HUES6 (cell line): ENCODE measurements around the gene DLGAP5.
A peak's percentile ranks its signal among the peaks of the same experiment; 100 is the strongest.

Experiments
- H3K27ac ChIP-seq: 2 replicates; pipeline ENCODE4 v1.7.0; 2013; ENCODE audit warnings: low read depth, mild to moderate bottlenecking, low read length, inconsistent platforms
- H3K27me3 ChIP-seq: 2 replicates; pipeline ENCODE4 v1.6.1; 2013; ENCODE audit warnings: low read length; ENCODE audit not compliant: control insufficient read depth, insufficient read depth
- H3K36me3 ChIP-seq: 2 replicates; pipeline ENCODE4 v1.6.1; 2013; ENCODE audit warnings: low read length; ENCODE audit not compliant: control insufficient read depth, insufficient read depth
- H3K4me1 ChIP-seq: 2 replicates; pipeline ENCODE4 v1.6.1; 2013; ENCODE audit warnings: low read length; ENCODE audit not compliant: control insufficient read depth, insufficient read depth
- H3K4me3 ChIP-seq: 2 replicates; pipeline ENCODE4 v1.5.1; 2013; ENCODE audit warnings: low read depth, low read length
- H3K9ac ChIP-seq: one replicate; pipeline ENCODE4 v1.6.1; 2013; ENCODE audit warnings: mild to moderate bottlenecking, low read length
- H3K9me3 ChIP-seq: 2 replicates; pipeline ENCODE4 v1.6.1; 2013; ENCODE audit warnings: low read depth, low read length; ENCODE audit not compliant: control insufficient read depth, insufficient read depth

DLGAP5 gene

GRCh38 chr14:55191203-55192053, at the start of gene DLGAP5:
Gene DLGAP5, minus strand, starts transcription at chr14:55191585. Its CDS starts 2,406 bp downstream, at chr14:55189179.
- peaks cover 2% of the 10 kb centered on the region; the same call in 1 of the 2 replicates for H3K9me3 ChIP-seq
- H3K27me3 ChIP-seq: no peaks in the 10 kb centered on the region
- H3K9ac ChIP-seq: peak within 1 kb of the TSS; percentile 81
- H3K27ac ChIP-seq: peak within 1 kb of the TSS; percentile 26; the same call in 1 of the 2 replicates
- peaks cover 25% of the 10 kb centered on the region for H3K36me3 ChIP-seq
- peaks cover 12% of the 10 kb centered on the region for H3K4me1 ChIP-seq
- H3K4me3 ChIP-seq: peak within 1 kb of the TSS; percentile 78

- Histone ChIP-seq H3K27ac (no peak overlapping the region), H3K36me3 (no peaks in the 10 kb centered on the region), H3K4me1 (no peaks in the 10 kb centered on the region), H3K9ac (no peak overlapping the region), H3K4me3 (peak overlapping the region; percentile 31; the same call in 1 of the 2 replicates), H3K9me3 (no peaks in the 10 kb centered on the region), H3K27me3 (peaks cover 28% of the 10 kb centered on the region)
These were observed 49.3 kb upstream of the DLGAP5 start for GRCh38 chr14:55240526-55241178.

- H3K4me3 ChIP-seq: no peak overlapping the region
- H3K4me1 ChIP-seq: no peaks in the 10 kb centered on the region
These were observed 47.9 kb upstream of the DLGAP5 start for GRCh38 chr14:55239320-55239719.

GRCh38 chr14:55238019-55238680, 46.8 kb upstream of the DLGAP5 start:
- no peaks in the 10 kb centered on the region for H3K36me3 ChIP-seq
- no peak overlapping the region for H3K9ac ChIP-seq
- no peak overlapping the region for H3K4me3 ChIP-seq
- peaks cover 28% of the 10 kb centered on the region for H3K27me3 ChIP-seq
- no peak overlapping the region for H3K27ac ChIP-seq
- H3K9me3 ChIP-seq: no peaks in the 10 kb centered on the region
- H3K4me1 ChIP-seq: no peaks in the 10 kb centered on the region

More at GRCh38 chr14:55239320-55239719, 47.9 kb upstream of the DLGAP5 start:
- H3K27ac ChIP-seq: no peak overlapping the region
- H3K9me3 ChIP-seq: no peaks in the 10 kb centered on the region
- H3K27me3 ChIP-seq: peaks cover 28% of the 10 kb centered on the region
- H3K9ac ChIP-seq: no peak overlapping the region
- H3K36me3 ChIP-seq: no peaks in the 10 kb centered on the region

- Histone ChIP-seq H3K4me3 (no peak overlapping the region), H3K9ac (no peak overlapping the region), H3K36me3 (no peaks in the 10 kb centered on the region), H3K9me3 (no peaks in the 10 kb centered on the region), H3K4me1 (no peaks in the 10 kb centered on the region), H3K27me3 (no peaks in the 10 kb centered on the region; the same call in 1 of the 2 replicates), H3K27ac (no peak overlapping the region)
These were observed 42.2 kb upstream of the DLGAP5 start for GRCh38 chr14:55233591-55233990.

- H3K4me3 ChIP-seq: no peak overlapping the region
- H3K27ac ChIP-seq: no peak overlapping the region
- no peaks in the 10 kb centered on the region for H3K36me3 ChIP-seq
- no peaks in the 10 kb centered on the region for H3K9me3 ChIP-seq
- H3K9ac ChIP-seq: no peak overlapping the region
- no peaks in the 10 kb centered on the region for H3K4me1 ChIP-seq
- H3K27me3 ChIP-seq: no peaks in the 10 kb centered on the region; the same call in 1 of the 2 replicates
These were observed 36.9 kb upstream of the DLGAP5 start for GRCh38 chr14:55228261-55228660.

- Histone ChIP-seq H3K36me3 (no peaks in the 10 kb centered on the region), H3K4me3 (no peak overlapping the region), H3K27me3 (no peaks in the 10 kb centered on the region), H3K4me1 (no peaks in the 10 kb centered on the region), H3K27ac (no peak overlapping the region), H3K9me3 (no peaks in the 10 kb centered on the region), H3K9ac (no peak overlapping the region)
These were observed 32.0 kb upstream of the DLGAP5 start for GRCh38 chr14:55223364-55223763.

- no peaks in the 10 kb centered on the region for H3K9me3 ChIP-seq
- no peaks in the 10 kb centered on the region for H3K4me1 ChIP-seq
- no peak overlapping the region for H3K4me3 ChIP-seq
- H3K36me3 ChIP-seq: no peaks in the 10 kb centered on the region
- H3K27ac ChIP-seq: no peak overlapping the region
- no peak overlapping the region for H3K9ac ChIP-seq
- H3K27me3 ChIP-seq: no peaks in the 10 kb centered on the region
These were observed 30.6 kb upstream of the DLGAP5 start for GRCh38 chr14:55221968-55222367.

- H3K27ac ChIP-seq: no peak overlapping the region
- H3K9ac ChIP-seq: no peak overlapping the region
- no peaks in the 10 kb centered on the region for H3K4me1 ChIP-seq
- no peaks in the 10 kb centered on the region for H3K9me3 ChIP-seq
- no peaks in the 10 kb centered on the region for H3K27me3 ChIP-seq
- no peaks in the 10 kb centered on the region for H3K36me3 ChIP-seq
- no peak overlapping the region for H3K4me3 ChIP-seq
These were observed 29.8 kb upstream of the DLGAP5 start for GRCh38 chr14:55221186-55221585.

- H3K36me3 ChIP-seq: no peaks in the 10 kb centered on the region
- H3K27ac ChIP-seq: no peak overlapping the region
- no peaks in the 10 kb centered on the region for H3K27me3 ChIP-seq
- H3K4me1 ChIP-seq: no peaks in the 10 kb centered on the region
- H3K4me3 ChIP-seq: no peak overlapping the region
- H3K9me3 ChIP-seq: no peaks in the 10 kb centered on the region
- H3K9ac ChIP-seq: no peak overlapping the region
These were observed 28.8 kb upstream of the DLGAP5 start for GRCh38 chr14:55220230-55220629.

GRCh38 chr14:55212634-55213033, 21.2 kb upstream of the DLGAP5 start:
- Histone ChIP-seq H3K27ac (peak overlapping the region; percentile 25; the same call in 1 of the 2 replicates), H3K9ac (no peak overlapping the region), H3K27me3 (no peaks in the 10 kb centered on the region), H3K4me1 (no peaks in the 10 kb centered on the region), H3K4me3 (no peak overlapping the region), H3K36me3 (no peaks in the 10 kb centered on the region), H3K9me3 (no peaks in the 10 kb centered on the region)
